HEK293 (cell line): Measurements from ENCODE around the gene HOXA3.

Experiments used
- CTCF ChIP-seq: fragments of 450-650 bp; formaldehyde crosslinking; IDR thresholded peaks from 2 replicates; pipeline ENCODE4 v1.5.1; 2016; ENCODE audit warnings: missing biosample characterization, missing genetic modification characterization
- GLIS1 ChIP-seq: fragments of 450-650 bp; formaldehyde crosslinking; IDR thresholded peaks from 2 replicates; pipeline ENCODE4 v1.5.1; 2016; ENCODE audit warnings: missing biosample characterization, missing genetic modification characterization
- ZNF2 ChIP-seq: fragments of 450-650 bp; formaldehyde crosslinking; IDR thresholded peaks from 2 replicates; pipeline ENCODE4 v1.5.1; 2016; ENCODE audit warnings: missing biosample characterization, missing genetic modification characterization
- ZNF214 ChIP-seq: fragments of 450-650 bp; formaldehyde crosslinking; IDR thresholded peaks from 2 replicates; pipeline ENCODE4 v1.5.1; 2017; ENCODE audit warnings: missing biosample characterization, mild to moderate bottlenecking, missing genetic modification characterization, borderline replicate concordance
- ZNF24 ChIP-seq: fragments of 450-650 bp; formaldehyde crosslinking; IDR thresholded peaks from 2 replicates; pipeline ENCODE4 v1.5.1; 2016; ENCODE audit warnings: missing biosample characterization, missing genetic modification characterization
- ZNF341 ChIP-seq: fragments of 450-650 bp; formaldehyde crosslinking; IDR thresholded peaks from 2 replicates; pipeline ENCODE4; 2016; ENCODE audit warnings: low read depth, missing biosample characterization, missing genetic modification characterization
- ZSCAN23 ChIP-seq: fragments of 450-650 bp; formaldehyde crosslinking; IDR thresholded peaks from 2 replicates; pipeline ENCODE4 v1.5.1; 2016; ENCODE audit warnings: missing biosample characterization, missing genetic modification characterization

GRCh38 chr7:27188386-27189294, 36.3 kb upstream of the HOXA3 start:
- TF ChIP-seq ZNF214 (tag by site-specific recombination): no peak
- no peak for TF ChIP-seq CTCF (tag by site-specific recombination)
- TF ChIP-seq ZNF24: no peak
- no peak for TF ChIP-seq GLIS1 (tag by site-specific recombination)
- no peak for TF ChIP-seq ZNF341
- TF ChIP-seq ZNF2 (tag by site-specific recombination): no peak
- TF ChIP-seq ZSCAN23 (tag by site-specific recombination): no peak
